Measurements from ENCODE around the gene KSR2. TPM values are rescaled to one million over a fixed set of nuclear protein-coding genes. Genes with fewer than 3 reads are reported as not detected.
"Not testable (repeated sequence)": the region's sequence is repeated elsewhere in the genome, so short reads cannot be mapped to it uniquely, and the experiment has no call there.

KSR2 gene
- total RNA-seq, 1 donor from 2014 or later = 0.28 TPM

DNA sequence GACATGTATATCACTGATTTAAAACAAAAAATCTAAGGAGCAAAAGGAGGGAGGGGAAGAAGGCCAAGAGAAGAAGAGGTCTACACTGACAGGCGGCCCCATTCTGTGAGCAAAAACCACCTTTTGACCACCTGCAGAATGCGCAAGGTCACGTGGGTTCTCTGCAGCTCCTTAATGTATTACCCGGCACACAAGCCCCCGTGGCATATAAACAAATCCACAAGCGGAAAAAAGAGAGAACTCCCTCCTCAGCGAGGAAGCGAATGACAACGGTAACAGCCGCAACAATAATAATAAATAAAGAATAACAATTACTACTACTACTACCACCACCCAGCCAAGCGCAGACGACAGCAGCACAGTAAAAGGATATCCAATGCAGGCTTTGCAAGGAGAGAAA is 1.3 kb downstream of the KSR2 start:
- ATAC-seq = no peak

- ATAC-seq = no peak
Measured at GRCh38 chr12:117967043-117967442, 1.7 kb downstream of the KSR2 start.

DNA sequence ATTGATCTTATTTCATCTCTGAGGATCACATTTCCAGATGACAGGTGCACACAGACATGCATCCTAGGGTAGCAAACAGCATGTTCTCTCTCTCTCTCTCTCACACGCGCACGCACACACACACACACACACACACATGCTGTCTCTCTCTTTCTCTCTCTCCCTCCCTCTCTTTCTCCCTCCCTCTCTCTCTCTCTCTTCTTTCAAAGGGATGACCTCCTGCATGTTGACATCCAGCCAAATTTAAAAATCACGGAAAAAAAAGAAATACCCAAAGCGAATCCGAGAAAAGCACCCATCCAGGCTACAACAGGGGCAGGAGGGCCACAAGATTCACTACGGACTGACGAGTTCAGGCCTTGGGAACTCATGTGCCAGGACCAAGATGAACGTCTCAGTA is 2.3 kb downstream of the KSR2 start:
- no peak for ATAC-seq

- no peak for ATAC-seq
Measured at GRCh38 chr12:117963836-117964235, 5.0 kb downstream of the KSR2 start.

GRCh38 chr12:117936722-117937484 is 31.9 kb downstream of the KSR2 start:
- no peak for ATAC-seq

GRCh38 chr12:117933545-117933944 is 35.2 kb downstream of the KSR2 start:
- no peak for ATAC-seq

GRCh38 chr12:117926391-117926899 is 42.3 kb downstream of the KSR2 start:
- ATAC-seq = no peak

DNA sequence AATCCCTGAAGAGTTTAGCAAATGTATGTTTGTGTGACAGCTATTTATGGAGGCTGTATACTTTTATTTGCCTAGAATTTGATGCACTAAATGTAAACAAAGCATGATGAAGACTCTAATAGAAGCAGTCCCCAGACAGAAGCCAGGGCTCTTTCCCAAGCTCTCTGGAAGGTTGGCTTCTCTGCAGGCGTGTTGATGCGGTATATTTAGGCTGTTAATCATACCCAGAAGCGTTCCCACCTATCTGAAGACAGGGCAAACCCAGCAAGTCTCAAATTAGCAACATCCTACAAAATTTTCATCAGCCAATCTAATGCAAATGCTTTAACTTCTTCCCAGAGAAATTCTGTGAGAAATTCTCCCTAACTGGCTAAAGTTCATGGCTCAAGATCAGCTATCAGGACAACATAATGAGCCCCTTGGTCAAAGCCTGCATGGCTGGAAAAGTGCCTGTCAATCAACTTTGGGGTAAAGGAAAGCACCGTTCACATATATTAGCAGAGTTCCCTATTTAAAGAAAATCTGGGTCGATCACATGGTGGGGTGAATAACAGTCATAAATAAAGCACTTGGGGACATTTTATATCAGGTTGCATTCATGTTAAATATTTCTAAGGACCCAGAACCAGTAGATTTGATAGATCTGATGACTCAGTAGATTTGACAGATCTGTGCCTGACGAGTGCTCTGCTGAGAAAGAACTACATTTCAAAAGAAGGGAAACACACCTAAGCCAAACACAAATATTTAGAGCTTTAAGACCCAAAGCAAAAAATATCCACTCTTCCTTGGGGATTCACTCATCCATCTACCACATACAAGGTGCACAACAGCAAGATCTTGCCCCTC is 46.6 kb downstream of the KSR2 start:
- no peak for ATAC-seq

GRCh38 chr12:117919479-117919878 is 49.3 kb downstream of the KSR2 start:
- ATAC-seq = peak; percentile 62

- no peak for ATAC-seq
Measured at GRCh38 chr12:117914686-117915085, 54.1 kb downstream of the KSR2 start.

DNA sequence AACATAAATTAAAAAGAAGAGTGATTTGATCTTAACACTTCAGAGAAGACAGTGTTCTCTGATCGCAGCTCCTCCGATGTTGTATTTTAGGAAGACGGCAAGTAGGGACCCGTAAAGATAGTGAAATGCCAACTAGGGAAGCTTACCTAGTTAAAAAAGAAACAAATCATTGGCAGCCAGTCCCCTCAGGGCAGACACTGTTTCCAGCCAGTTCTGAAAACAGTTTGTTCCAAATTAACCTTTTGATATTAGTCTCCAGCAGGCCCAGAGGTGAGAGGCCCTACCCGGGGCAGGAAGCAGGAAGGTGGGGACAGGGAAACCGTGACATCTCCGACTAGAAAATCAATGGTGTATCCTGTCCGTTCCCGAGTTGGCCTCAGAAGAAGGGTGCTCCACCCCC is 56.0 kb downstream of the KSR2 start:
- peak; percentile 39 for ATAC-seq

DNA sequence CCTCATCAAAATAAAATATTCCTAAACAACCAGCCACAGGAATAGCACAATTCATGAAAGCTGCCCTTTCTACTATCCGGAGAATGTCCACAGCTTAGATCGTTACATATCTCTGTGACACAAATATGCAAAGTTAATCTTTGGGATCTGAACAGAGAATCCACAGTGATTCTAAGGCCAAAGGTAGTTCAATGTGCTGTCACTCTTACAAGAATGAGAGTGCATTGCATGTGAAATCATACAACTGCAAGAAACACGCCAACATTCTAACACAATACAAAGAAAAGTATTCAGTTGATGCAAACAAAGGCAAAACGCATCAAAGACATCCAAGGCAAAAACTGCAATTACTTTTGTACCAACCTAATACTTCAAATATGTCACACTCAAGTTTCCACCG is 60.4 kb downstream of the KSR2 start:
- no peak for ATAC-seq

DNA sequence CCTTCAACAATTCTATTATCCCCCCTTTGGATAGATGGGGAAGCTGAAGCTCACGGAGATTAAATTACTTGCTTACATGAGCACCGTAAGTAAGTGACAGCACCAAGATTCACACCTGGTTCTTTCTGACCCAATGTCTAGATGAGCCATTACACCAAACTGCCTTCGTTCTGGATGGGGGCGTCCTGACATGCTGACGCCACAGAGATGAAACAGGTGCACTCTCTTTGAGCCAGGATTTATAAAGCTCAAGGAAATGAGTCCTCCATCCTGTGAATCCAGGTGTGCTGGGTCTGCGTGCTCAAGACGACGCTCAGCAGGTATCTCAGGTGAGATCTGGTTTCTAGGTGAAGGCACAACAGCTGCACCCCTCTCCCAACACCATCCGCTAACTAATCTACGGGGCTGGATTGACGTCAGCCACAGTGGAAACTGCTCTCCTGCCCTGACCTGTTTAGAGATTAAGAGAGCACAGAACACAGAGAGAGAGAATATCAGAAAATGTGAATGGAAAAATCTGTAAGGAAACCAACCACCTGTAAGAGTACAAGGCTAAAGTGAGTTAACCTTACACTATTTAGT is 61.6 kb downstream of the KSR2 start:
- peak; percentile 77 for ATAC-seq

GRCh38 chr12:117904051-117904450 is 64.7 kb downstream of the KSR2 start:
- ATAC-seq = no peak

DNA sequence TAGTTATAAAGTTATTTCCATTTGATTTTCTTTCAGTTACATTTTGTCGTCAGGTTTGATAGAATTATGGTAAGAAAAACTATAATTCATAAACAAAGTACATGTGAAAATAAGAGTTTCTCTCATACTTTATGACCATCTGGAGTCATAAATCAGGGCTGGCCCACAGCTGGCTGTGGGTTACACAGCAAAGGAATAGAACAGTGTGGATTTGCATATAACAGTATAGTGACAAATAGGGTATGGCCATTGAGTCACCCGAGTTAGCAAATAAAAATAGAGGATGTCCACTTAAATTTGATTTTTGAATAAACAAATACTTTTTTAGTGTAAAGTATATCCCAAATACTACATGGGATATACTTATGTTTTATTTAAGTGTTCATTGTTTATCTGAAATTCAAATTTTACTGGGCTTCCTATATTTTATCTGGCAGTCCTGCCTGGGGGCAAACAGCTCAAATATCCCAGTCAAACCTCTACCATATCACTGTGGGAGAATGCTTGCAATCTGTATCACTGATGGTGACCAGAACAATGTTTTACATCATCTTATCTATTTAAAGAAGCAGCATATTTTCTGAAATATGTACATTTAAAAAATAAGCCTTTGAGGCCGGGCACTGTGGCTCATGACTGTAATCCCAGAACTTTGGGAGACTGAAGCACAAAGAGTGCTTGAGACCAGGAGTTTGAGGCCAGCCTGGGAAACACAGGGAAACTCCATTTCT is 65.5 kb downstream of the KSR2 start:
- no peak for ATAC-seq

- no peak for ATAC-seq
Measured at GRCh38 chr12:117901631-117902030, 67.2 kb downstream of the KSR2 start.

DNA sequence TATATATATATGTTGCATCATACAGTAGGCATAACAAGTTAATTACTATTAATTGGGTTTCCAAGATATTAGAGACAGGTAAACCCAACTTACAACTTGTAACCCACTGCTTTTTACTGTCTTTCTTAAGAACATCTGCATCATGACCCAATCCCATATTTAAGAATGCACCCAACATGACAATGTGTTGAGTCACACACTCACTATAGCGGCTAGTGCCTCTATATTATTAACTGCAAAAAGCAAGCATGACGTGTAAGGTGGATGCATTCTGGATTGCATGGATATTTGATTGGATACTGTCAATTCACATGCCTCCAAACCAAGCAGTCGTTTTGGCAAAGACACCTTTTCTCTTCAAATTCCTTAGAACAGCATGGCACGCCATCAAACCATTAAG is 68.2 kb downstream of the KSR2 start:
- ATAC-seq = no peak

- ATAC-seq = peak; percentile 37
Measured at GRCh38 chr12:117897372-117898161, 71.2 kb downstream of the KSR2 start.

DNA sequence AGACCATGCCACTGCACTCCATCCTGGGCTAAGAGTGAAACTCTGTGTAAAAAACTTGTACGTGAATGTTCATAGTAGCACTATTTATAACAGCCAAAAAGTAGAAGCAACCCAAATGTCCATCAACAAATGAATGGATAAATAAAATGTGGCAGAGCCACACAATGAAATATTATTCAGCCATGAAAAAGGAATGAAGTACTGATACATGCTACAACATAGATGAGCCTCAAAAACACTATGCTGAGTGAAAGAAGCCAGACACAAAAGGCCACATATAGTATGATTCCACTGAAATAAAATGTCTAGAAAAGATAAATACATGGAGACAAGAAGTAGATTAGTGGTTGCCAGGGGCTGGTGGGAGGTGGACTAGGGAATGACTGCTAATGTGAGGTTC is 72.8 kb downstream of the KSR2 start:
- no peak for ATAC-seq

DNA sequence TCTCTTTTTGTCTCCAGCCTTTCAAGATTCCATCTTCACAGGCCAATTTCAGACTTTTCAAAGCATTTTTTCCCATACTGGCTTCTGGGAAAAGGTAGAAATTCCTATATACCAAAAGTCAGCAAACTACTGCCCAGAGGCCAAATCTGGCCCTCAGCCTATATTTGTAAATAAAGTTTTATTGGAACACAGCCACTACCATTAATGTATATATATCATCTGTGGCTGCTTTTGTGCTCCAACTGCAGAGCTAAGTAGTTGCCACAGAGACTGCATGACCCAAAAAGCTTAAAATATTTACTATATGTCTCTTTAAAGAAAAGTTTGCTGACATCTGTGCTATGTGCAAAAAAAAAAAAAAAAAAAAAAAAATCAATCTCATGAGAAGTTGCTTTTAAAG is 76.3 kb downstream of the KSR2 start:
- ATAC-seq = no peak

DNA sequence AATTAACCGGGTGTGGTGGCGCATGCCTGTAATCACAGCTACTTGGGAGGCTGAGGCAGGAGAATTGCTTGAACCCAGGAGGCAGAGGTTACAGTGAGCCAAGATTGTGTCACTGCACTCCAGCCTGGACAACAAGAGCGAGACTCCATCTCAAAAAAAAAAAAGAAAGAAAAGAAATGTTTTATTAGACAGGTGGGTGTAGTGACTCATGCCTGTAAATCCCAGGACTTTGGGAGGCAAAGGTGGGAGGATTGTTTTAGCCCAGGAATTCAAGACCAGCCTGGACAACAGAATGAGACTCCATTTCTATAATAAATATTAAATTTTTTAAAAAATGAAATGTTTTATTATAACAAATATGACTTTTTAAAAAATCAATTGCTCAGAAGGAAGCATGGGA is 77.5 kb downstream of the KSR2 start:
- not testable (repeated sequence) for ATAC-seq

GRCh38 chr12:117890644-117891043 is 78.1 kb downstream of the KSR2 start:
- ATAC-seq = no peak
